Stimulated activated CD4-positive, alpha-beta T cell treated with anti-CD3 and anti-CD28 coated beads, Interleukin-12 subunit alpha, Interleukin-12 subunit beta, amount 100 ng/mL, for 24 hours (primary cell): Measurements from ENCODE around the gene SMIM13.

Experiments
- DNase-seq, 2 experiments: peaks; one replicate each; pipeline ENCODE4 v3.0.0-alpha.2; 2020; ENCODE audit warnings: low read depth in 2 of 2

Gene SMIM13

DNA sequence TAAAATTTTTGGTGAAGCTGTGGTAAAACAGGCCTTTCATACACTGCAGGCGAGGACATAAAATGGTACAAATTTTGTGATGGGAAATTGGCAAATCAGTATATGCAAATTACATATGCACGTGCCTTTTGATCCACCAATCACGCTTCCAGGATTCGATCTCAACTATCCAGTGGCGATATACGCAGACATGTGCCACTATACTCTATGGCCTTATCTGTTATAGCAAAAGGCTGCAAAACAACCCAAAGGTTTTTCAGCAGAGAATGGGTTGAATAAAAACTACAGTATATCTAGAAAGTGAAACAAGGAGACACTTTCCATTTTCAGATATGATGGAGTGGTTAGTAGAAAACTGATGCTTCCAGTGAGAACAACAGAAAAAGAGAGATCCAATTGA, 59.8 kb downstream of the SMIM13 start:
- DNase-seq: no peak

GRCh38 chr6:11155589-11155988, 62.0 kb downstream of the SMIM13 start:
- DNase-seq: no peak

DNA sequence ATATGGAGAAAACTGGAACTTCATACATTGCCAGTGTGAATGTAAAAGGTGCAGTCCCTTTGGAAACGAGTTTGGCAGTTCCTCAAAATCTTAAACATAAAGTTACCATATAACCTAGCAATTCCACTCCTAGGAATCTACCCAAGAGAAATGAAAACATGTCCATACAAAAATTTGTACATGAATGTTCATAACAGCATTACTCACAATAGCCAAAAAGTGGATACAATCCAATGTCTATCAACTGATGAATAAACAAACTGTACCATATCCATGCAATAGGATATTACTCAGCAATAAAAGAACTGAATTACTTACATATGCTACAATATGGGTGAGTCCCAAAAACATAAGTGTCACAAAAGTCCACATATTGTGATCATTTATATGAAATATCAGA, 66.6 kb downstream of the SMIM13 start:
- no peak for DNase-seq

DNA sequence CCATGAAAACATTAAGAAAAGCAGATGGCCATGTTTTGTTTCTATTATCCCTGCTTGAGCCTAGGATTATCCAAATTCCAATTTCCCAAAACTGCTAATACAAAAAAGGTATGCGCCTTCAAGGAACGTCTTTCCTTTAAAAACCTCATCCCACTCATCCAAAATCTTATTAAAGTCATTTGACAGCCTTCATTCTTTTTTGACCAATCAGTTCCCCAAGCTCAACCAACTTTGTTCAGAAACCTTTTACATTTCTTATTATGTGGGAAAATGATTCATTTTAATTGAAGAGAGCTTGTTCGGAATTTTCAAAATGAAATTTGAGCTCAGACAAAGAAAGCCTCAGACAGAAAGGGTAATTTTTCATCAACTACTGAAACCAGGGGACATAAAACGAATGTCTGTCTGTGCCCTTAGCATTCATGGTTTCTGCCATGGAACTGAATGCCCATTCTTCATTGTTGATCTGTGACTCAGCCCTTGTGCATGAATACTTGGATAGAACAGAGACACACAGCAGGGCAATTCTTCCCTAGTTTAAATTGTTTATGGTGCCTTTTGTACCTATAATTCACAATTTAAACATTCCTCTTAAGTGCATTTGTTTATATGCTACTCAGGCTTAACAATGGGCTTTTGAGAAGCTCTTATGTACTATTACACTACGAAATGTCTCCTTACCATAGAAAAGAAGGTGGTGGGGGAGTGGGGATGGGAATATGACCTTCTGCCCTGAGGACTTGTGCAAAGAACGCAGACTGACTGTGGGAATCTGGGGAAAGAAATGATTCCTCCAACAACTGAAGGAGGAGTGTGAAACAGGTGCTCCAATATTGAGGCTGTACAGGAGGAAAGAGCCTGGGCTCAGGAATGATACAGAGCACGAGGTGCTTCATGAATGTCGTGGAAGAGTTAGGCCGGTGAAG, 67.7 kb downstream of the SMIM13 start:
- DNase-seq: no peak

GRCh38 chr6:11162262-11162661, 68.6 kb downstream of the SMIM13 start:
- no peak for DNase-seq

DNA sequence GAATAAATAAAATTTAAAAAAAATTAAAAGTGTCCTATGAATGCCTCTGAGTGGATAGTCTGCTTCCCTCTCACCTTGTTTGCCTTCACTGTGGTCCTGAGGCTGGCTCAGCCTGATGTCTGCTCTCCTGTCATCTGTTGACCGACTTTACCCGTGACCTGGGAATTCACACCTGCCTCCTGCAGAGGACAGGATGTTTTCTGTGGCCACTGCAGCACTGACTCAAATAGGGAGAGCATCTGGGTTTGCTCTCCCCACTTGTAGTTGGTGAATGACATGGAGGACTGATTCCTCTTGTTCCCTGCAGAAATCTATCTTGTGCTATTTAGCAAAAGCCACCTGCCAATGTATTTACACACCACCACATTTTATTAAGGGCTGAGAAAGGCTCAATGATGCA, 70.3 kb downstream of the SMIM13 start:
- no peak for DNase-seq

DNA sequence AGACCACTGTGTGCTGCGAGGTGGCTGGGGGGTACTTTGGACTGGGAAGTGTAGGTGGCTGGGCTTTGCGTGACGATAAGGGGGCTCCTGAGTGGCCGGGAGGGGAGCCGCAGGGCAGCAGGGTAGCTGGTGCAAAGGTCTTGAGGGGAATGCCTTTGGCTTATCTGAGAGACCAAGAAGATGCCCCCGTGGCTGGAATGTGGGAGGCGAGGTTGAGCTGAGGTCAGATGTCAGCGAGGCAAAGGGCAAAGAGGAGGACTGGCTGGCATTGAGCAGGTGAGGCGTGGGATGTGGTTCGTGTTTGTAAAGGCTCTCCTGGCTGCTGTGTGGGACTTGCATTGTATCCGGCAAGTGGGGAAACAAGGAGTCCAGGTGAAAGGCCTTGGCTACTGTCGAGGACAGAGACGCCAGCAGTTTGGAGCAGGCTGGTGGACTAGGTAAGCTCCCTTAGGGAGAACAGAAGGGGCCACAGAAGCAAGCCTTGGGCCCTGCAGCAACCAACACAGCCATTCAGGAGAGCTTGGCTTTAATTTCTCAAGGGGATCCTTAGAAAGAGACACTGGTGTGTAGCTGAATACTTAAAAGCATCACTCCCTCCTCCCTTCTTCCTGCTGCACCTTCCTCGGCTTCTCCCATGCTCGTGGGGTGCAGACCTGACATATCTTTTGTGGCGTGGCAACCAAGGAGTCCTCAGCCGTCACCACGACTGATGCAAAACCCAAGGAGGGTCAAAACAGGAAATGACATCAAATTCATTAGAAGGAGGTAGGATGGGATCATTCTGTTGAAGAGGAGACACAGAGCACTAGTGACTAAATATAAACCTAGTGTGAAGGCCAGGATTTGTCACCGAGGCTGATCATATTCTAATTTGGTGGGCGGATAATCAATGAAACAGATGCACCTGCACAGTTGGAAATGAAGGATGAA, 71.3 kb downstream of the SMIM13 start:
- no peak for DNase-seq

DNA sequence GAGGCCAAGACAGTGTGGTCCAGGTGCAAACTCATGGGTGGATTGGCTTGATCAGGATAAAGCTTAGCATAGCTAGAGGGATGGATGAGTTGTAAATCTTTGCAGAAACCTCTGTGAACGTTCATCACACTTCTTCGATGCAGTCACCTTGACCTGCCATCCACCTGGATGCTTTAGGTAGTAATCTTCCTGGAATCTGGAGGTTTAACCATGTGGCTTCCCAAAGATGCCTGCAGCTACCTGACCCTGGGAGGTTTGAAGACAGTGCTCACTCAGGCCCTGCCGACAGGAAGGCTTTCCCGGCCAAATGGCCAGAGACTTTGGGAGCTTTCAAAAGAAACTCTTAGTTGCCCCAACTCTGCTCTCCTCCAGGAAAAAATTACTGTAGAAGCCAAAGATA, 73.3 kb downstream of the SMIM13 start:
- DNase-seq: no peak

DNA sequence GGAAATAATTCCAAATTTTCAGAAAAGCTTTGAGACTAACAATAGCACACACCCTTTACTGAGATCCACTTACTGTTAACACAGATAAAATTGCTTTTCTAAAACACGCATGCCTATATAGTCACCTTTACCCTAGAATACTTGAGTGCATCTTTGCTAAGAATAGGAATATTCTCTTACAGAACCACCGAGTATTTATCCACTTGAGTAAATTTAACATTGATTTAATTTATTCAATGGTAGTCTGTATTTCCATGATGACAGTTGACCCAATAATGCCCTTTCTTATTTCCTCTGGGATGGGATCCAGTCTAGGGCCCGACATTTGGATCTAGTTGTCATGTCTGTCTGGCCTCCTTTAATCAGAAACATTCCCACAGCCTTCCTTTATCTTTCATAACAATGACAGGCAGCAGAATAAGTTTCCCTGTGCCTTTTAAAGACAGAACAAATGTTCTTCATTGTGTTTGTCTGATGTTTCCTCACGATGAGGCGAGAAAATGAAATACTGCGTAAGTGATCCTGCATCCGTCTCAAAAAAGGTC, 74.5 kb downstream of the SMIM13 start:
- no peak for DNase-seq

- DNase-seq: no peak
These were observed 78.3 kb downstream of the SMIM13 start for GRCh38 chr6:11171952-11172351.

DNA sequence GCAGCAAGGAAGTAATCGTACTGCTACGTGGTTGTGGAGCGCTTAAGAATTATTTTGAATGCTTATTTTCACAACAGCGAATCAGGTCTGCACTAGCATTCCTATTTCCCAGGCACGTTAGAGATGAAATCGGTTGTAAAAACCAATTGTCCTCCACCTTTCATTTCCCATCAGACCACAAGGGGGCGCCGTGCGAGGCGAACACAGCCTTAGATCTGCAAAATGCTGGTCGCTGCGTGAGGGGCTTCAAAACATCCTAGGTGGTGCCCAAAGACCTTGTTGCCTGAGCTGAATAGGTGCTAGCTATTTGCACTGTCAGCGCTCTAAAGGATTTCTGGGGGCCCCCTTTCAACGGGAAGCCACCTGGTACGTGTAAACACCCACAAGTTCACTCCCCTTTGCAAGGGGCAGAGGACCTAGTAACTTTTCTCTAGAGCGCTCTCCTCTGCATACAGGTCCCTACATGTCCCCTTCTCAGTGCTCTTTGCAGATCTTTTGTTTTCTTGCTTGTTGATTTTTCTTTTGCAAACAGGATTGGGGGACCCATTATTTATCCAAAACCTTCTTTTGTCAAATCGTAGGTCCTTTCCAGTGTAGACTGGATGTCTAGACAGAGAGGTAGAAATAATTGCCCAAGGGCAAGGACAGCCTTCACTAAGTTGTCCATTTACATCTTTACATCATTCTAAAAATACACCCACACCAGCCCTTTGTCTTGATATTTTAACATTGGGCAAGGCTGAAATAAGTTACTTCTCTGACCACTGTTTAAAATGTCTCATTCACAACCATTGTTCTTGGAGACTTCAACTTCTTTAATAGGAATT, 79.1 kb downstream of the SMIM13 start:
- DNase-seq: peak; percentile 52 to 75

DNA sequence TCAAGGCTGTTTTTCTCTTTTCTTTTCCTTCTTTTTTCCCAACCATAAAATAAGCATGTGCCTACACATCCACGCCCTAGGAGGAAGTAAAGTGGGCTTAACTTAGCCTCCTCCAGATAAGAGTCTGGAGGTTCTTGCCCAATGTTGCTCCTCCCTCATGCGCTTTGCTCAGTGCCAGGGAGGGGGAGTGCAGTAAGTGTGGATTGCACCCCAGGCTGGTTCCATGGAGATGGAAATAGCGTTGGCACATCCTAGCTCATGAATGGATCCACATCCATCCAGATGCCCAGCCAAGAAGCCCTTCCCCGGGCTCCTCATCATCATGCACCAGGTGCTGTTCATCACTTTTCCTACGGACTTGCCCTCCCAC, 80.6 kb downstream of the SMIM13 start:
- no peak for DNase-seq

GRCh38 chr6:11177271-11177670, 83.6 kb downstream of the SMIM13 start:
- no peak for DNase-seq

DNA sequence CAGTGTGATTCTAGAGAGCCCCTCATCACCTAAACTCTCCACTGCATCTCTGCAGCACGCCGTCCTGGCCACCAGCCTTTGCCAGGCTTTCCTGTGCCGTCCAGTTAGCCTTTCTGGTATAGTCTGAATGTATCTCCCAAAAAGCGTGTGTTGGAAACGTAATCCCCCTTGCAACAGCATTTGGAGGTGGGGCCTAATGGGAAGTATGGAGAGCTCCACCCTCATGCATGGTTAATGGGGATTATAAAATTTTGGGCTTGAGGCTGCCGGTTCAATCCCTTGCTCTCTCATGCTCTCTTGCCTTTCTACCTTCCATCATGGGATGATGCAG, 85.4 kb downstream of the SMIM13 start:
- no peak for DNase-seq

DNA sequence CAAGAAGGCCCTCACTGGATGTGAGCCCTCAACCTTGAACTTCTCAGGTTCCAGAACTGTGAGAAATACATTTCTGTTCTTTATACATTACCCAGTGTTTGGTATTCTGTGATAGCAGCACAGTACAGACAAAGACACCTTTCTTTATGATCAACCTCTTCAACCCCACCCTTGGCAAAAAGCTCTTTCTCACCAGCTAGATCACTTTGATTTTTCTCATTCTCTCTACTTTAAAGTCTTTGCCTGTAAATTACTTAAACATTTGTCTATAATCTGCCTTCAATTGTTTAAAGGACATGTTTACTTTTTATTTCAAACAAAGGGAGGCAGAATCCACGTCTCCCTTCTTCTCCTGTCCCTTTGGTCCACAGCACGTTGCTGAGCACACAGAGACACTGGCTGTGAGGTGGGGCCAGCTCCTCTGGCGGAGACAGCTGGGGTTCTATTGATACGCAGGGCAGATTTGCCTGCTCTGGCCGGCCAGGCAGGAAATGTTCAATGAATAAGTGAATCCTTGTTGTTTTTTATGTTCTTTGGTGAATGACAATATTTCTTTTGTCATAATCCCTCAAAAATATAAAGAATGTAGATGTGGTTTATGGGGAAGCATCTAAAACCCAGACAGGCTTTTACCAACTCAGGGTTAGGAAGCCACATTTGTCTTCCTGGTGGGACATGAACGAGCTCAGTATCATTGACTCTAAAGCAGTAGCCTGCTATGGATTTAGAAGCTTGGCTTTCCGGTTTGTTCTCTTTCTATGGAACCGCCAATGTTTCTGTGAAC, 86.0 kb downstream of the SMIM13 start:
- no peak for DNase-seq

DNA sequence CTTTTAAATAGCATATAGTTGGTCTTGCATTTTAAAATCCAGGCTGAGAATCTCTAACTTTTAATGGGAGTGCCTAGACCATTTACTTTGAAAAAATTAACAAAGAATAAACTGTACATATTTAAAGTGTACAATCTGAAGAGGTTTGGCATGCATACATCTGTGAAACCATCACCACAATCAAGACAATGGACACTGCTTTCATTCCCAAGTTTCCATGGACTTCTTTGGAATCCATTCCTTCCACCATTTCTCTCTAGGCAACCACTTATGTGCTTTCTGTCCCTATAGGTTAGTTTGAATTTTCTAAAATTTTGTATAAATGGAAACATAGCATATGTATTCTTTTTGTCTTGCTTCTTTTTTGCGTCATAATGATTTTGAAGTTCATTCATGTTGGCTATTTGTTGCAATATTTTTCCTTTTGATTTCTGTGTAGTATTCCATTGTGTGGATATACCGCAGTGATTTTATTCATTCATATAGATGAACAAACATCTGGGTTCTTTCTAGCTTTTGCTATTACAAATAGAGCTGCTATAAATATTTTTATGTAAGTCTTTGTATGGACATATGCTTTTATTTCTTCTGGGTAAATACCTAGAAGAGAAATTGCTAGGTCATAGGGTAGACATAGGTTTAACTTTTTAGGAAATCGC, 88.0 kb downstream of the SMIM13 start:
- DNase-seq: no peak

DNA sequence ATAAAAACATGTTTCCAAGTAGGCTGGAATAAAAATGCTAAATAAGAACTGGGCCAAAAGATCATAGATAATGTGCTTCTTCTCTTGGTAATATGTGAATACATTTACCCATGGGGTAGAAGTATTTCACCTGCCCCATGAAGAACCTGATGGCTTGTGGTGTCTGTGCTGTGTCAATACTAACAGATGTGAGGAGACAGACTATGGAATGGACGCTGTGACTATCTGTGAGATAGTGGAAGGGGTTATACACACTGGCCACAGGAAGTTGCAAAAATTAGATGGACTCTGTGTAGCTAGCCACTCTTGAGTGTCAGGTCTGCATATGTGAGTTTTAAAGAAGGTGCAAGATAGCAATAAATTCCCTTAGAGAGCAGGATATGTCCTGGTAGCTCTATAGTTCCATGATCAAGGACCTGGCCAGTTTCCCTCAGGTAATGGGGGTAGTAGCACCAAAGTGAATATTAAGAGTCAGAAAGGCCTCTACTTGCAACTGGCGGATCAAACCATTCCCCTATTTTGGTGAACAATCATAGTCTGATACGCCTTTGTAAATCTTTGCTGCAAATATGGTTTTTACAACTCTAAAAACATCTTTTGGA, 90.2 kb downstream of the SMIM13 start:
- DNase-seq: no peak

DNA sequence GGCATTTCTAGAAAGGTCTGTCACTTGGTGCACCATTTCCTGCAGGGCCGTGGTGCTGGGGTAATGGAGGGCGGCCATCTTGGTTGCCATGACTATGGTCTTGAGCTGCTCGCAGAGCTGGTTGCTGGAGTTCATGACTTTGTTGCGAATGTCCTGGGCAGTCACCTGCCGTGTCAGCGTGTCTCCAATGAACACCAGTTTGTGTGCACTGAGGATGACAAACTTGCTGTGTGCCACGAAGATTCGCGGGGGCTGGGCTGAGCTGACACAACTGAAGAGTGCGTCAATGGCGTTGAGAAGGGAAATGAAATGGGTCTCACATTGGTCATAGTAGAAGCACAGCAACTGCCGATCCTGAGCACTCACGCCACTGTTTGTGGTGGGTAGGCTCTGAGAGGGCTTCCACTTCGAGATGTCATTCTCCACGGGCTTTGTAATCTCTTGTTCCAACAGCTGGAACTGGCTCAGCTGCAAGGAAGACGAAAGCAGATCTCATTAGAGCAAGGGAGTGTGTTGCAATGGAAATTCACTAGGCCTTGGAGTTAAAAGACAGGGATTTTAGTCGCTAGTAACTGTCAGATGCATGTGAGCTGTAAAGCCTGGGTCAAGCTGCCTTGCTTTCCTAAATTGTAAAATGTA, 91.7 kb downstream of the SMIM13 start:
- DNase-seq: no peak

GRCh38 chr6:11187301-11187700, 93.7 kb downstream of the SMIM13 start:
- no peak for DNase-seq
